Mucosa of descending colon (tissue), 3 donors: ENCODE results near the gene NUCKS1. TPM values are rescaled to one million over a fixed set of nuclear protein-coding genes. Genes with fewer than 3 reads are reported as not detected.

Experiments used
- ATAC-seq: fragments of 200-7000 bp; cut with Tn5 transposase; one replicate; pipeline ENCODE4 v1.9.1; 2020; ENCODE audit warnings: mild to moderate bottlenecking, moderate library complexity
- DNase-seq, 3 donors: peaks; one replicate each; pipeline ENCODE4 v3.0.0-alpha.2; 2020
- H3K36me3 ChIP-seq: fragments of 200-600 bp; one replicate; pipeline ENCODE4 v1.8.0; 2021; ENCODE audit warnings: low read depth, mild to moderate bottlenecking
- H3K4me1 ChIP-seq: fragments of 200-600 bp; one replicate; pipeline ENCODE4 v1.8.0; 2021; ENCODE audit warnings: low read depth, mild to moderate bottlenecking
- H3K4me3 ChIP-seq: fragments of 200-600 bp; one replicate; pipeline ENCODE4 v1.8.0; 2021; ENCODE audit warnings: mild to moderate bottlenecking
- H3K9me3 ChIP-seq: fragments of 200-600 bp; one replicate; pipeline ENCODE4 v1.8.0; 2021; ENCODE audit warnings: mild to moderate bottlenecking
- intact Hi-C, 2 donors: fragments of 100-400 bp; cut with DNase I in 1 of 2; cut with micrococcal nuclease in 1 of 2; formaldehyde crosslinking; loops; one replicate each; pipeline versions ENCODE4 v1.11.0 to v1.11.1; 2022; cut with DNase I, micrococcal nuclease
- total RNA-seq, 3 donors: library from RNA; stranded (reverse); fragmentation: NEBNext Ultra II Directional in 2 of 3; extraction: Animal tissue kit (Norgen Biotek cat#: 25700) in 2 of 3; gene quantifications; one replicate each; pipeline versions ENCODE4 v1.2.1 to v1.2.4, GENCODE V29; 2021 to 2023
- TF ChIP-seq, protein P1 (sequence below): fragments of 200-600 bp; IDR thresholded peaks from one replicate; pipeline ENCODE4 v1.8.0; 2022; ENCODE audit warnings: antibody characterized with exemption, mild to moderate bottlenecking
- donor health status: DM: no; HTN: no; CAD: no; lungs with moderate emphysema.
- donor health status: DM: no; HTN: no; CAD: no.
- donor health status: DM: no; HTN: yes; CAD: no.

The NUCKS1 gene
- total RNA-seq, 3 donors from 2014 or later = 52.7 to 140 (median 103) TPM

DNA sequence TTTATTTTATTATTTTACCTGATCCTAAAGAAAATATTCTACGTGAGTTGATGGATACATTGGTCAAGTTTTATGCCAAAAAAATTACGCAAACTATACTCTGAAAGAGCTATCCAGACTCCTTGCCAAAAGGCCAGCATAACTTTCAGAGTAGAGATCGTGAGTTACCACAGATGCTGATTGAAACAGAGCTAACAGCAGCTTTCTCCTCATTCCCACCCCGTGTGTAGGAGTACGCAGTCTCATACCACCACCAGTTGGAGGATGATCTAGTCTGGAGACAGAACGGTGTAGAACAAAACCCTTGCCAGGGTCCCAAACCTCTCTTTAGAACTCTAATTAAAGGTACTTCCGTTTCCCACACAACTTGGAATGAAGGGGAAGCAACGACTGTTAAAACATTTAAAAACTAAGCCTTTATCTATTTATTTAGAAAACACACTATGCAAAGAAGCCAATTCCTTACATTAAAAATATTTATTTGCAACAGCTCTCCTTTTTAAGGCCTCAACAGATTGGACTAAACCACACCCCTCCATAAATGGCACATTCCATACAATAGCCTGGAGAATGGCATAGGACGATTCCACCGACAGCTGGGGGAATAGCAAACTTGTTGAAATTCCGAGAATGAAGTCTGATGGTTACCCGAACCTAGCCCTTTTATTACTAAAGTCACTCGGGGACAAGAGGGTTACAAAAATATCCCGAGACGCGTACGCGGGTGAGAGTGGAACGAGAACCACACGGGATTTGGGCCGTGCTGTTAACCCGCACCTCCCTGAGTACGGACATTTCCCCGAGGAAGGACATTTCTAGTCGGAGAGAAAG lies 1.4 kb downstream of the NUCKS1 start:
- H3K36me3 ChIP-seq = no peaks in the 10 kb centered on the region
- TF ChIP-seq, protein P1, sequence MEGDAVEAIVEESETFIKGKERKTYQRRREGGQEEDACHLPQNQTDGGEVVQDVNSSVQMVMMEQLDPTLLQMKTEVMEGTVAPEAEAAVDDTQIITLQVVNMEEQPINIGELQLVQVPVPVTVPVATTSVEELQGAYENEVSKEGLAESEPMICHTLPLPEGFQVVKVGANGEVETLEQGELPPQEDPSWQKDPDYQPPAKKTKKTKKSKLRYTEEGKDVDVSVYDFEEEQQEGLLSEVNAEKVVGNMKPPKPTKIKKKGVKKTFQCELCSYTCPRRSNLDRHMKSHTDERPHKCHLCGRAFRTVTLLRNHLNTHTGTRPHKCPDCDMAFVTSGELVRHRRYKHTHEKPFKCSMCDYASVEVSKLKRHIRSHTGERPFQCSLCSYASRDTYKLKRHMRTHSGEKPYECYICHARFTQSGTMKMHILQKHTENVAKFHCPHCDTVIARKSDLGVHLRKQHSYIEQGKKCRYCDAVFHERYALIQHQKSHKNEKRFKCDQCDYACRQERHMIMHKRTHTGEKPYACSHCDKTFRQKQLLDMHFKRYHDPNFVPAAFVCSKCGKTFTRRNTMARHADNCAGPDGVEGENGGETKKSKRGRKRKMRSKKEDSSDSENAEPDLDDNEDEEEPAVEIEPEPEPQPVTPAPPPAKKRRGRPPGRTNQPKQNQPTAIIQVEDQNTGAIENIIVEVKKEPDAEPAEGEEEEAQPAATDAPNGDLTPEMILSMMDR = no peak
- intact Hi-C loops = no loop called here
- H3K4me3 ChIP-seq = peak overlapping the region; percentile 65
- ATAC-seq (peak; percentile 33), DNase-seq (peak in 1 of 3 donors; percentile 41)
- H3K4me1 ChIP-seq = peaks cover 19% of the 10 kb centered on the region
- no peaks in the 10 kb centered on the region for H3K9me3 ChIP-seq

DNA sequence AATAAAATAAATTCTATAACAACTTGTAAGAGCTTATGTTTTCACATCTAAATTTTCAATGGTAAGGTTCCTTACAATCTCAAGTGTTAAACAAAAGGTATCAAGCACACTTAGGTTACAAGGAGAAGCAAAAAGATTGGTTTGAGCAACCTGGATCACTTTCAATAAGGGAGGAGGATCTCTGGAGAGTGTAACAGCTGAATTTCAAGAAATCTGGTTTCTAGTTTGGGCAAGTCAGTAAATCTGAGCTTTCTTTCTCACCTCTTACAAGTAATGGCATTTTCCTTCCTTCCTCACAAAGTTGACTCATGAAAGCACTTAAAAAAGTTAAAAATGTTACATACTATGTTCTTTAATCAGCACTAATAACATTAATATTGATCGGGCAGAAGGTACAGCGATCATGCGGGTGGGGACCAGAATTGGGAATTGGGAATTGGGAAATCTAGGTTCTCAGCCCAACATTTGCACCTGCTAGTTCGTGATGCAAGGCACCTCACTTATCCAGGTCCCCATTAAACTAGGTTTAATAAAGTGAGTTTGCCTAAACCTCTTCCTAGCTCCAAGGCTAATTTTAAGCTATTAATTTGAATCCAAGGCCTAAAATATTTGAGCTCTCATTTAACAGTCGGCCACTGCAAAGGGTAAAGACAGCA lies 3.1 kb downstream of the NUCKS1 start:
- peaks cover 19% of the 10 kb centered on the region for H3K4me1 ChIP-seq
- TF ChIP-seq, protein P1 = no peak
- H3K36me3 ChIP-seq = no peaks in the 10 kb centered on the region
- no peak overlapping the region for H3K4me3 ChIP-seq
- intact Hi-C loops = no loop called here
- no peak for ATAC-seq
- H3K9me3 ChIP-seq = no peaks in the 10 kb centered on the region
- no peak for DNase-seq

DNA sequence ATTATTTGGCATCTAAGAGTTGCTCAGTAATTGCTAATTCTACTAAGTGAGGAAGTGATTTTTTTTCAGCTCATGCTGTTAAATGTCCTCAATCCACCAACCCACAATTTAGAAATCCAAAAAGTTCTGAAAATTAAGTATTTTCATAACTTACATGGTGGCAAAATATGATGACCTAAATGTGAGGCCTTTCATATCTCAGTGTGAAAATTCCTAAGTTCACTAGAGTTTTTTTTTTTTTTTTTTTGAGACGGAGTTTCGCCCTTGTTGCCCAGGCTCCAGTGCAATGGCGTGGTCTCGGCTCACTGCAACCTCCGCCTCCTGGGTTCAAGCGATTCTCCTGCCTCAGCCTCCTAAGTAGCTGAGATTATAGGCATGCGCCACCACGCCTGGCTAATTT lies 5.6 kb downstream of the NUCKS1 start:
- peaks cover 19% of the 10 kb centered on the region for H3K4me1 ChIP-seq
- H3K9me3 ChIP-seq = no peaks in the 10 kb centered on the region
- intact Hi-C loops = no loop called here
- no peak overlapping the region for H3K4me3 ChIP-seq
- DNase-seq = no peak
- H3K36me3 ChIP-seq = no peaks in the 10 kb centered on the region
- TF ChIP-seq, protein P1 = no peak
- ATAC-seq = no peak

DNA sequence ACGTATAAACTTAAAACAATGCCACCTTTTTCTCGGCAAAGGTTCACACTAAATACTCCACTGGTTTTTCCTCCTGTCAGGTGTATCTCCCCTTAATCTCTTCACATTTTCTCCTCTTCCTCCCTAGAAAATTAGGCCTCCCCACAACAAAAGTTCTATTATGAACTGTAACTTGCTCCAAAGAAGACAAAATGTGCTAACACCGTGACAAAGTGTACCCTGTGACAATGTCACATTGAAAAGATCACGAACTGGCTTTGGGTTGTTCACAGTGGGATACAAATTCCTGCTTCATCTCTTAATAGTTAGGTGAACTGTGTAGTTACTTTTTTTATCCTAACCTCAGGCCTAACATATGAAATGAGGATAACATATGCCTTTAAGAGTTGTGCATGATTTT lies 6.0 kb downstream of the NUCKS1 start:
- ATAC-seq = no peak

DNA sequence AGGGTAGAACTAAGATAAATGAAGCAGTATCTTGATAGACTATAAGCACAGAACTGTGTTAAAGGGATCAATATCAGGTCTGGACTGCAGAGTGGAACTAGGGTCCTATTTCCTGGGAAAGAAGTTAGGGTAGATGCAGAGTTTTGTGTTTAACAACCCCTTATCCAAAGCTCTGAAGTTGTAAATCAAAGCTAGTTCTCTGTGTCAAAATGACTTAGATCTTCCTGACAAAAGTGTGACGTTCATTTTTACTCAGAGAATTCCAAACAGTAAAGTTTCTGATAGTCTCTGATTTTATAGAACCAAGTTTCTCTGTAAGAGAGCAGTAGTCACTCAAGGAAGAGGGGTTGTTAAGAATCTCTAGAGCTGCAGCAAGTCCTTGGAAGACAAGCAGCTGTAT lies 8.3 kb downstream of the NUCKS1 start:
- no peak for DNase-seq
- TF ChIP-seq, protein P1 = no peak
- ATAC-seq = no peak
- Histone ChIP-seq H3K4me3 (no peak overlapping the region), H3K36me3 (no peaks in the 10 kb centered on the region), H3K4me1 (peaks cover 5% of the 10 kb centered on the region), H3K9me3 (no peaks in the 10 kb centered on the region)
- intact Hi-C loops = no loop called here

More for the DNA sequence above, 6.0 kb downstream of the NUCKS1 start:
- no peaks in the 10 kb centered on the region for H3K36me3 ChIP-seq
- H3K4me3 ChIP-seq = no peak overlapping the region
- peaks cover 19% of the 10 kb centered on the region for H3K4me1 ChIP-seq
- H3K9me3 ChIP-seq = no peaks in the 10 kb centered on the region
- DNase-seq = no peak
- intact Hi-C loops = no loop called here
- TF ChIP-seq, protein P1 = no peak
